GM19395 (cell line): Measurements from ENCODE around the gene CD80.
"Not testable (repeated sequence)": the region's sequence is repeated elsewhere in the genome, so short reads cannot be mapped to it uniquely, and the experiment has no call there.

Source experiments
- ATAC-seq: cut with Tn5 transposase; IDR thresholded peaks from one replicate; pipeline ENCODE4 v1.9.1; 2021; ENCODE audit warnings: mild to moderate bottlenecking, moderate library complexity; ENCODE audit not compliant: unreplicated experiment

CD80 gene, protein sequence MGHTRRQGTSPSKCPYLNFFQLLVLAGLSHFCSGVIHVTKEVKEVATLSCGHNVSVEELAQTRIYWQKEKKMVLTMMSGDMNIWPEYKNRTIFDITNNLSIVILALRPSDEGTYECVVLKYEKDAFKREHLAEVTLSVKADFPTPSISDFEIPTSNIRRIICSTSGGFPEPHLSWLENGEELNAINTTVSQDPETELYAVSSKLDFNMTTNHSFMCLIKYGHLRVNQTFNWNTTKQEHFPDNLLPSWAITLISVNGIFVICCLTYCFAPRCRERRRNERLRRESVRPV

DNA sequence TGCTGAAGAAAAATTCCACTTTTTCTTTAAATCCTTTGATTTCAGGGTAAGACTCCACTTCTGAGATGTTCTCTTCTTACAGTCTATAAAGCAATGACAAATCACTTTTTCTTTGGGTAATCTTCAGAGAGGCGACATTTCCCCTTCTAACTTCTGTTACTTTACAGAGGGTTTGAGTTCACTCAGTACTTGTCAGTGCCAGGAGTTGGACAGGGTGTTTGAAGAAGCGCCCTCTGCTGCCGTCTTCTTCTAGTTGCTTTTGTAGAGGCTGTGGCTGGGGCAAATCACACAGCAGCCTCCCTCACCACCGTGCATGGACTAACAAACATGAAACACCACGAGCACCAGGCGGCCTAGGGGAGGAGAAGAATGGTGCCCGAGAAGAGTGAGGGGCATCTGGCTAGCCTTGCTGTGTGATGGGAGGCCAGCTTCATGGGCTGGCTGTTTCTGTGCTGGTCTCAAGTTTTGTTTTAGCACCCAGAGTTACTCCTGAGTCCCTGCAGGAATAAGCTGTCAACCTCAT is at the start of gene CD80:
Gene CD80 (minus strand): TSS at position 174 of the 523 bp plus-strand sequence. CDS start 1,886 bp downstream, outside the sequence.
- ATAC-seq = peak; percentile 65

DNA sequence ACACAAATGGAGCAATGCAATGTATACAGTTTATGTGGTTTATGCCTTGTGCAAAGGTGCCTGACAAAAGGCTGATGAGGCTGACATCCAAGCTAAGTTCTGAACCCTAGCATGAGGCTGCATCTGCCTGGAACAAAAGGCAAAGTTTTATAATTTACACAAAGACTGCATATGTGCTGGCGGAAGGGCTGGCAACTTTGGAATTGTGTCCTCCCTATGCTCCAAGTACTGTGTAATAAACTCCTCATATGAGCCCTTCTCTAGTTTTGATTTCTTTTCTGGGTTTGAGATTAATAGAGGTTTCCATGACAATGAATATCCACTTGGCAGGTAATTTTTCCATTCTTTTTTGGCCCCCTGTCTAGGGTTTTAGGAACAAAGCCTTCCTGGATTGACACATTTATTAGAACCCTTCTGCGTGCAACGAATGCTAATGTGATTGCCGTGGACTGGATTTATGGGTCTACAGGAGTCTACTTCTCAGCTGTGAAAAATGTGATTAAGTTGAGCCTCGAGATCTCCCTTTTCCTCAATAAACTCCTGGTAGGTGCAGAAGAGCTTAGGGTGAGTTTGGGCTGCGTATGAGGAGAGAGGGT is 49.1 kb upstream of the CD80 start:
- ATAC-seq = no peak

DNA sequence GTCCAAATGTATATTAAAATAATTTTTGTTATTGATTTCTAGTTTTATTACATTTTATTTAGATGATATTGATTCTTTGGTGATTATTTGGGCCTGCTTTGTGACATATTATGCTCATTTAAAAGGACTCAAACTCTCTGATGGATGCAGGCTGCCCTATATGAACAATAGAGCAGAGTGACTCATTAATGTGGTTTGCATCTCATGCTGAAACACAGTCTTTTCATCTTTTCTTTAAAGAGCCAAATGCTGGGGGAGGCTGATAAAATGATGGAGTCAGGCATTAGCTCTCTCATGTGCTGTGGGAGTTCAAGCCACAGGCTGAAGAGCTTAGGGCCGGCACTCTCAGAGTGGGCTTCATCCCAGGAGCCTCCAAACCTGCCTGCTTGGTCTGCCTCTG is 45.5 kb upstream of the CD80 start:
- no peak for ATAC-seq

DNA sequence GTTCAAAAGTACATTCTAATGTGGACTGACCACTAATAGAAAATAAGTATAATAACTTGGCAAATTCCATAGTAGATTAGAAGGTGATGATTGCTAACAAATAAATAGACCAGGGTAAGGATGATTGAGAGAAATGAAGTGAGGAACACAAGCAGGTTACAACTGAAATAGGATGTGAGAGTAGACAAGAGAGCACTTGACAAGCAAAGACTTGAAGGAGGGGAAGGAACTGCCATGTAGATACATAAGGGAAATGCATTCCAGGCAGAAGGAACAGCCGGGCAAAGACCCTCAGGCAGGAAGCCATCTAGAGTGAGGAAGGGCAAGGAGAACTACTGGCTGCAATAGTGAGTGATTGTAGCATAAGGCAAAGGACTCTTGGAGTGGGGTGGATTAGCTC is 43.3 kb upstream of the CD80 start:
- ATAC-seq = no peak

DNA sequence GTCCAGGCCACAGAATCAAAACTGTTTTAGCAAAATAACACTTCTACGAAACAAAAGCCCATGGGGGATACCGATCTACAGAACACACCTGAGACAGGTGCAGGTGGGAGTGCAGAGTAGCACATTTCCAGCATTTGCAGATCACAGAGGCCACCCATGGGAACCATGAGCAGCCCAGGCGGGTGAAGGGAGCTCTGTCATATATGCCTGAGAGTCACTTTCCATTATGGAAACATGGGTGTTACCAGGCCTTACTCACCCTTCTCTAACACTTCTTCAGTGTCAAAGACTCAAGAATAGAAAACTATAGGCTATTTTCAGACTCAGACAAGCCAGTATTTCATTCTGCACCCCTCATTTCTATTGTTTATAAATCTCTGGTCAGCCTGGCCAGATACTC is 41.7 kb upstream of the CD80 start:
- peak; percentile 22 for ATAC-seq

DNA sequence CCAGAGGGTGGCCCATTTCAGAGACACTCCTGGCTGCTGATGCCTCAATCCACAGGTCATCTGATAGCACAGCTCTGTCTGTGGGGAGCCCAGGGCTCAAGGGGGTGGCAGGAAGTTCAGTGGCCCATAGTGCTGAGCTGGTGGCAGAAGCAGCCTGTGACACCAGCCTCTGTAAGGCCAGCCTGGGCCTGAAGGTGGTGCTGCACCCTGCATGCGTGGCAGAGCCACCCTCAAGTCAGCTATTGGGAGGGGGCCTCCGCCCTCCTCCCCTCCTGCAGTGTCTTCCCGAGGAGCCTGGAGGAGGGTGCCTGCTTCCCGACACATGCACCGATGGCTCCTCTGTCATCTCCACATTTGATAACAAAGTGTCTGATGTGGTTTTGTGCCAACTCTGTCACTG is 41.3 kb upstream of the CD80 start:
- ATAC-seq = peak; percentile 65

DNA sequence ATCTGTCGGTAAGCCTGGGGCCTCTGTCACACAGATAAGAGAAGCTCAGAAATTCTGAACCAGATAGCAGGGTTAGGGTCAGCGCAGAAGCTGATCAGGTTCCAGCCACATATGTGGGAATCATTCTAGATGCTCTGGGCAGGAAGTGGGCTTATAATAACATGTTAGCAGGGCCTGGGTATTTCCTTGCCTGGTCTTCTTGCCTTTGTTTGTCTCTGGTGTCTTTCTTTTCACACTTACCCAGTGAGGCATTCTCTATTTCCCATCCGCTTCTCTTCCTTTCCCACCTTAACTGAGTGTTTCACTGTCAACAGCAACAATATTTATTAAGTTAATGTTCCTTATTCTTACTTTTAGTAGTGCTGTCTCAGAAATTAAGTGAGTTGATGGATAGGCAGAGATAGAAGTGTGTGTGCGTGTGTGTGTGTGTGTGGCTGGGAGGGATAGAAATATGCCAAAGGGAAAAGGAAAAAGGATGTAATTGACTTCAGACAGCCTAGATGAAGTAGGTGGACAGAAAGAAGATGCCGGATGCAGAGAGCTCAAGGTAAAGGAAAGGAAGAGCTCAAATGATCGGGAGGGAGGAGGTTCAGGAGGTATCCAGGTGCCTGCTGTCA is 40.3 kb upstream of the CD80 start:
- ATAC-seq = no peak

DNA sequence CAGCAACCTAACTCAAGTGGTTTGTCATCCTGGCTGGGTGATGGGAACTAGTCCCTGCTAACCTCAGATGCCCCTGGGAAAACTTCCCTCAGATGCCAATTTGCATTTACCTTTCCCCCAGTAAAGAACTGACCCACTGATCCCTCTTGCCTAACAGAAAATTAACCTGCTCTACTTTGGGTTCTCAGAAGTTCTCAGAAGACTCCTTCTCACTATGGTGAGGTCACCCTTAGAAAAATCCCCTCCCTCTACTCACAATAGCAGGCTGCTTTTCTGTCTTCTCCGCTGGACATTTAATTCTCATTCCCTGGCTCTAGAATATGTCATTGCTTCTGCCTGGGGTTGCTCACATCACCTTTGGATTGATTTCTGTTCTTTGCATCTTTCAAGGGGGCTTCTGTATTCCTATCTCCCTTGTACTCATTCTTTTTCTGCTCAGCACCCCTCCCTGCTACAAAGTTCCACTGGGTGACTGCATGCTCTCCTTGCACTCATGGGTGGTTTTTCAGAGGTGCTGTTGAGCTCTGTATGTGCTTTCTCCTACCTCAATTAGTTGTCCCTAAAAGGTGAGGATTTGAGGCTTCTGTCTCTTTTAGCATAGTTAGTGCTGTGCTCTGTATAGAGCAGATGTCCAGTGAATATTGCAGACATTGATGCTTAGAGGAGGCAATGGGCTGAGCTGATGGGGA is 39.1 kb upstream of the CD80 start:
- ATAC-seq = peak; percentile 42

DNA sequence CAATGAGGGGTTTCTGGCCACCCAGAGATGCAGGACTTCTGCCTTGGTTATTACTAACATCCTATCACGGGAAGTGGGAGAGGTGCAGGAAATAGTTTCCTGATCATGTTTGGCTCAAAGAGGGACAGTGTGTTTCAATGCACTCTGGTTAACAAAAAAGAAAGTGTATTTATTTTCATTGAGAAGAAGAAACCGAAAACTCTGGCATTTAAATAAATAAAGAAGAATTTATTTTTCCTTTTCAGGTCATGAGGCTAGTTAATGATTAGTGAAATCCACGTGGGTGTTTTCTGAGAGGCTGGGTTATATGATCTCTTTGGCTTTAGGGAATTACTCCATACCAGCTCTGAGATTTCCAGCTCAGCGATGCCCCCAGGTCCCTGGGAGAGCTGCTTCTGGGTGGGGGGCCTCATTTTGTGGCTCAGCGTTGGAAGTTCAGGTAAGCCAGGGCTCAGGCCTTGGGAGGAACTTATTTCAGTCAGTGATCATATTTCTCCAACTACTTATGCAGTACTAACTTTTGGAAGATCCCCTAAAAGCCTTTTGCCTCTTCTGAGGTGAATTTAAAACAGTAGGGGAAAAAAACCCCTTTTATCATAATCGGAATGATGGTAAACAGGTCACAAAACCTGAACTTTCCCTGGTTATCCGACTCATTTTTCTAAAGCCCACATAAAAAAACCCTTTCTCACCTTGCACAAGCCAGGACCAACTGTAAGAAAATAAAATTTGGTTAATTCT is 38.3 kb upstream of the CD80 start, which contains the start of gene PLA1A:
Gene PLA1A (plus strand): TSS at position 338 of the 741 bp plus-strand sequence. CDS start 29 bp downstream, at position 367.
- ATAC-seq = no peak

DNA sequence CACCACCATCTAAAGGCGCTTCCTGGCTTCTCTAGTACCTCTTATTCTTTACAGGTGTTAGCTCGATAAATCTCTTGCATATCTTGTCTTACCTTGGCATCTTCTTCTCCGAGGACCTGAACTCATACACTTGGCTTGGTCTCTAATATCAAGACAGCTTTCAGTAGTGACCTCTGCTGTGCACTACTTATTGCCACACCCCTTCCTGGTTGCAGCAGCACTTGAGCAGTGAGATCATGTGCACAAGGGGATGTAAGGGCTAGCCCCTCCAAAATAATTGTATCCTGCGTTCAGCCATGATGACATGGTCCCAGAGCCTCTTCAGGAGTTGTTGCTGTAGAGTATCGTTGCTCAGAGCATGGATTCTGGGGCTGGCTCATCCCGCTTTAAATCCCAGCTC is 37.0 kb upstream of the CD80 start:
- no peak for ATAC-seq

DNA sequence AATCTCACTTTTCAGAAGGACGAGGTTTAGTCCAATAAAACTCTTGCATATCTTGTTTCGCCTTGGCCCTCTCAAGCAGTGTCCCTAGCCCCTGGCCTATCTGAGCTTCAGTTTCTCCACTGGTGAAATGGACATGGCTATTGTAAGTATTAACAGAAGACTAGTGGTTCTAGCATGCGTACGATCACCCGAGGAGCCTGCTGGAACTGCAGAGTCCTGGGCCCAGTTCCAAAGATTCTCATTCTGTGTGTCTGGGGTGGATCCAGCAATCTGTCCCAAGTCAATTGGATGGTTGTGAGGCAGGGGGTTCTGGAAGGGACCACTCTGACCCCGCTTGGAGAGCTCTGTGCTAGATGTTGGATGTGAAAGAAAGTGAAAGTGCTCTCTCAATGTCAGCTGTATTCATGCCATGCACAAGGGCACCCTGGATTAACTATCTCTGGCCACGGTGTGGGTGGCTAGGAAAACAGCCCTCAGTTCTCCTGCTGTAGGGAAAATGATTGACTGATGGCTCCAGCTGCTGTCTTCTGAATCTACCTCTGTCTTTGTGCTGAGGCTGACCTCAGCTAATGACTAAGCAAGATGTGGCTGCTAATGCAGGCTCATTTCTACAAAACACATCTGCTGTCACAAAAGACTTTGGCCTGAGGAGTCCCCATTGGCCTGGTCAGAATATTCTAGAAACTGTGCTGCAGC is 36.4 kb upstream of the CD80 start:
- no peak for ATAC-seq

DNA sequence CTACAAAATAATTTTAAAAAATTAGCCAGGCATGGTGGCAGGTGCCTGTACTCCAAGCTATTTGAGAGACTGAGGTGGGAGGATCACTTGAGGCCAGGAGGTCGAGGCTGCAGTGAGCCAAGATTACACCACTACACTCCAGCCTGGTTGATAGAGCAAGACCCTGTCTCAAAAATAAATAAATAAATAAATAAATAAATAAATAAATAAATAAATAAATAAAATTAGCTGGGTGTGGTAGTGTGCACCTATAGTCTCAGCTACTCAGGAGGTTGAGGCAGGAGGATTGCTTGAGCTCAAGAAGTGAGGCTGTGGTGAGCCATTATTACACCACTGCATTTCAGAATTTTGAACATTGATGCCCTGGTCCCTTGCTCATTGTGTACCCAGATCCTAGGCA is 35.5 kb upstream of the CD80 start:
- not testable (repeated sequence) for ATAC-seq

DNA sequence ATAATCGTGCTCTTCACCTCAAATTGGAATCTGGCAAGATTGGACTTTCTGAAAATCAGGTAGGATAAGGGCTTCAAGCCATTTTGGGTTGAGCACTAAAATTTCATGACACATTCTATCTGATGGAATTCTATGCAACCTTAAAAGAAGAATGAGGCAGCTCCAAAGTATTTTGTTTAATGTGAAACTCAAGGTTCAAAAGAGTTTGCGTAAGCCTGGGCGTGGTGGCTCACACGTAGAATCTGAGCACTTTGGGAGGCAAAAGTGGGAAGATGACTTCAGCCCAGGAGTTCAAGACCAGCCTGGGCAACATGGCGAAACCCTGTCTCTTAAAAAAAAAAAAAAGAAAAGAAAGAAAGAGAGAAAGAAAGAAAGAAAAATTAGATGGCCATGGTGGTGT is 34.7 kb upstream of the CD80 start:
- no peak for ATAC-seq

DNA sequence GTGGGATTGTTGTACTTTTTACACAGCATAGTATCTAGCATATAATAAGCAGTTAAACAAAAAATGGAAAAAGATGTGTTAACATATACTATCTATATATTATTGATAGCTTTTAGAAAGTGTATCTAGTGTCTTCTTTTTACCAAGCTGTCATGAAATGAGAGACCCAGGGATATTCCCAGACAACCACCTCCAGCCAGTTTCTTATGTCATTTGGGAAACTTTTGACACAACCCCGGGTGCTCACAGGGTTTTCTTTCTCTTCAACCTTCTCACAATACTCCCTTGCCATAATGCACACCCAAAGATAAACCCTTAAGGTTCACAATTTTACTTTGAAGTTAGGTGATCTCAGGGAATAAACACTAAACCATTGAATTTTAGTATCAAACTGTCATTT is 33.4 kb upstream of the CD80 start:
- no peak for ATAC-seq

DNA sequence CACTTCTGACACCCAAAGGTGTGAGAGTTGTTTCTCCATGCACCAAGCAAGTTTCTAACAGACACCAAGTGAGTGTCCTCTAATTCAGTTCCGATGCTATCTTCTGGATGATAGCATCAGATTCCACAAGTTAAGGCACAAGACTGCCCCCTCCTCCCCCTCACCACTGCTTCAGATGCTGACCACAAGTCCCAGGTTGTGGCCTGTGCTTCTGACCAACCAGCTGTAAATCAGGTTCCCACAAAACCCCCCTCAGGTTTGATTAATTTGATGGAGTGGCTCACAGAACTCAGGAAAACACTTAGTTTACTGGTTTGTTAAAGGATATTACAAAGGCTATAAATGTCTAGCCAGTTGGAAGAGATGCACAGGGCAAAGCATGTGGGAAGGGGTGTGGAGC is 31.3 kb upstream of the CD80 start:
- ATAC-seq = no peak

DNA sequence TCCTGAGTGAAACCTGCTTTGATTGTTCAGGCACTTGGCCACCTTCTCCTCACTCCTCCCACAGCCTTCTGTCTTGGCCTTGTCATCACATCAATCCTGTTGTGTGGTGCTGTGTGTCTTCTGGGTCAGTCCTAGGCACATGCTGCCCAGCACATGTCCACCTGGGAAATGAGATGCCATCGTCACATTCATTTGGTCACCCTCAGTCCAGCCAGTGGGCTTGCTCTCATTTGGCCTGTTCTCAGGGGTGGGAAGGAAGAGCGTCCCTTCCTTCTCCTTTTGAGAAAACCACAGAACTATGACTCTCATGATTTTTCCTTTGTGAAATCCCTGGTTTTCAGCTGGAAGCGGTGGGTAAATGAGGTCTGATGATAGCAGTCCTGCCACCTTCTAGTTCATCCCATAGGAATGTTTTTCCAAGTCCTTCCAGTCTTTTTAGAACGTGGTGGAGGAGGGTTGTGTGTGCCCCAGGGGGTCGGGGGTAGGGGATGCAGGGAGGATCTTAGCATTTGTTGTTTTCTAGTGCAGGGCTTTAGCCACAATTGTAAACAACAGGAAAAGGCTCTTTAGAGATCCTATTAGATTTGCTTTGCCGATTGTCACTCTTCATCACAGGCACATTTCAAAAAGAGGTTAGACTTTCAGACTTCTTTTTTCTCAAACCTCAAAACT is 29.8 kb upstream of the CD80 start:
- ATAC-seq = no peak

DNA sequence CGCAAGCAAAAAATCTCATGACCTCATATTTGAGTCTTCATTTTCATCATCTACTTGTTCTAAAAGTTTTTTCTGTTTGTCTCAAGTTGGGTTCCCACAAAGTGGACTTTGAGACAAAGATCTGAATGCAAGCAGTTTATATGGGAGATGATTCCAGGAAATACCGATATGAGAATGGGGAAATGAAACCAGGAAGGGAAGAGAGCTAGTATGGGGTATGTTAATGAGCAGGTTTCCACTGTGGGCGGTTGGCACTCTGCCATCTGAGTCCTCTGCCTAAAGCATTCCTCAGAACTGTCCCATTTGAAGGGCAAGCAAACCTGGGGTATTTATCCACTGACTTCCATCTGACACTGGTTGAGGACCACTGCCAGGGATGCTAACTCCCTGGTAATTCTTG is 28.7 kb upstream of the CD80 start:
- ATAC-seq = peak; percentile 50

DNA sequence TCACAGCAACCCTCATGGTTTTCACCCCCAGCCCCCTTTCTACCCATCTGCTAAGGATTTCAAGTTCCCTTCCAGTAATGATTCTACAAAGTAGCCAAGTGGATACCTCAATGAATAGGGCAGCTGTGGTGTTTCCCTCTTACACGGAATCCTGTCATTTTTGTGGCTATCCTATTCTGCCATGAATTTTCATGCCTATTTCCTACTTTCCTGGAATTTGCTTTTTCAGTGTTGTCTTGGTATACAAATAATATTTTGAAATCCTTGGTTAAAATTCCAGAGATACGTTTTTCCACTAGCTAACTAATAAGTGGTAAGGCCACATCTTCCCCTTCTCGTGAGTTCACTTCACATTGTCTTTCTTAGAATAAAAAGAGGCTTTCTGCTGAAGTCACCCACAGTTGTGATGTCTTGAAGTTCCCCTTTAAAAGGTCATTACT is 27.3 kb upstream of the CD80 start:
- ATAC-seq = no peak

DNA sequence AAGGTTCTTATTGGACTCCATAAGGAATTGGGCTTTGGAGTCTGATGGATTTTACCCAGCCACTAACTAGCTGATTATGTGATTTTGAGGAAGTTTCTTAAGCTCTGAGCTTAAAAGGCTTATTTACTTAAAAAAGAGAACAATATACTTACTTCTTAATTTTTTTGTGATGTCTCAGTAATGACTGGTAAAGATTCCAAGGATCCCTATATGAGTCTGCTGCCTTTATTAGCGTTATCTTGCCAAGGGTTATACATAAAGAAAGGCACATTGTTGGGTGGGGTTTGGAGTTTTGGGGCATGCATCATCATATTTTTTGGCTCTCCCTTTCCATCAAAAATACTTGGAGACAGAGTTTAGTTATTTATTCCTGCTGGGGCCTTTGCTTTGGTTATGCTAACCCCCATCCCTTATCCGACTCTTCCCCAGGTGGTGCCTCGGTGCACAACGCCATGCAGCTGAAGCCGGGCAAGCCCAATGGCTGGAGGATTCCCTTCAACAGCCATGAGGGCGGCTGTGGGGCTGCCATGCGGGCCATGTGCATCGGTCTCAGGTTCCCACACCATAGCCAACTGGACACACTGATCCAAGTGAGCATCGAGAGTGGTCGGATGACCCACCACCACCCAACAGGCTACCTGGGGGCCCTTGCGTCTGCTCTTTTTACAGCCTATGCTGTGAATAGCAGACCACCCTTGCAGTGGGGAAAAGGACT is 26.6 kb upstream of the CD80 start:
- ATAC-seq = no peak
